ENCODE results near the gene COPRS. TPM values are rescaled to one million over a fixed set of nuclear protein-coding genes. Genes with fewer than 3 reads are reported as not detected.

Gene COPRS
- total RNA-seq, 1 experiment from 2014 or later = 37.5 TPM

DNA sequence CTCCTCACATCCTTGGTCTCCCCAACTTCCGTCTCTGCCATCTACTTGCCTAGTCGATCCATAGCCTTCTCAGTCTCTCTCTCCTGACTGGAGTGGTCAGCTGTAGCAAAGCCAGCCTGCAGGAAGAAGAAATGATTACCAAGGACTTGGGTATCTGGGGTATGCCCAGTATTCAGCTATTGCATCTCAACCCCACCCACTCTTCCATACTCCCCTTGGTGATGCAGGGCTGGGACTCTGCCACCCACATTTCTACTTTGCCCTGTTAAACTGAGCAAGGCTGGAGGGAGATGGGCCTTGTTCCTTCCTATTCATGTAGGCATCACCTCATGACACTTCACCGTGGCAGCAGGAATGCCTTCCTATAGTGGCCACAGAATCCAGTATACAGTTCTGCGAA, 2.3 kb downstream of the COPRS start:
- ChIA-PET CTCF (interaction anchor here (1.5 to 2.2 kb wide), 2 partner anchors 14 to 45 kb away, joined by 5 to 8 read pairs; partner anchors contain the start of gene UTP6), POLR2A (no interaction called here)
- Mint-ChIP-seq H3K27ac (no peak overlapping the region), H3K36me3 (peaks cover 14% of the 10 kb centered on the region), H3K4me3 (no peak overlapping the region), H3K4me1 (peaks cover 19% of the 10 kb centered on the region), H3K9me3 (no peaks in the 10 kb centered on the region), H3K27me3 (ENCODE audit: low read depth) (peaks cover 6% of the 10 kb centered on the region; the same call in 1 of the 2 replicates)
- no peak for ATAC-seq
- DNase-seq (ENCODE audit: low spot score) = no peak
- TF ChIP-seq ZNF138 (CRISPR knock-in tag; conservative IDR thresholded peaks at IDR 0.05) = no peak
- TF ChIP-seq, protein P1, sequence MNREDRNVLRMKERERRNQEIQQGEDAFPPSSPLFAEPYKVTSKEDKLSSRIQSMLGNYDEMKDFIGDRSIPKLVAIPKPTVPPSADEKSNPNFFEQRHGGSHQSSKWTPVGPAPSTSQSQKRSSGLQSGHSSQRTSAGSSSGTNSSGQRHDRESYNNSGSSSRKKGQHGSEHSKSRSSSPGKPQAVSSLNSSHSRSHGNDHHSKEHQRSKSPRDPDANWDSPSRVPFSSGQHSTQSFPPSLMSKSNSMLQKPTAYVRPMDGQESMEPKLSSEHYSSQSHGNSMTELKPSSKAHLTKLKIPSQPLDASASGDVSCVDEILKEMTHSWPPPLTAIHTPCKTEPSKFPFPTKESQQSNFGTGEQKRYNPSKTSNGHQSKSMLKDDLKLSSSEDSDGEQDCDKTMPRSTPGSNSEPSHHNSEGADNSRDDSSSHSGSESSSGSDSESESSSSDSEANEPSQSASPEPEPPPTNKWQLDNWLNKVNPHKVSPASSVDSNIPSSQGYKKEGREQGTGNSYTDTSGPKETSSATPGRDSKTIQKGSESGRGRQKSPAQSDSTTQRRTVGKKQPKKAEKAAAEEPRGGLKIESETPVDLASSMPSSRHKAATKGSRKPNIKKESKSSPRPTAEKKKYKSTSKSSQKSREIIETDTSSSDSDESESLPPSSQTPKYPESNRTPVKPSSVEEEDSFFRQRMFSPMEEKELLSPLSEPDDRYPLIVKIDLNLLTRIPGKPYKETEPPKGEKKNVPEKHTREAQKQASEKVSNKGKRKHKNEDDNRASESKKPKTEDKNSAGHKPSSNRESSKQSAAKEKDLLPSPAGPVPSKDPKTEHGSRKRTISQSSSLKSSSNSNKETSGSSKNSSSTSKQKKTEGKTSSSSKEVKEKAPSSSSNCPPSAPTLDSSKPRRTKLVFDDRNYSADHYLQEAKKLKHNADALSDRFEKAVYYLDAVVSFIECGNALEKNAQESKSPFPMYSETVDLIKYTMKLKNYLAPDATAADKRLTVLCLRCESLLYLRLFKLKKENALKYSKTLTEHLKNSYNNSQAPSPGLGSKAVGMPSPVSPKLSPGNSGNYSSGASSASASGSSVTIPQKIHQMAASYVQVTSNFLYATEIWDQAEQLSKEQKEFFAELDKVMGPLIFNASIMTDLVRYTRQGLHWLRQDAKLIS (CRISPR knock-in tag; IDR thresholded peaks at IDR 0.05; ENCODE audit: borderline replicate concordance) = no peak
- no peak for TF ChIP-seq MXD4 (CRISPR knock-in tag; IDR thresholded peaks at IDR 0.05; ENCODE audit: borderline replicate concordance)
- TF ChIP-seq, protein P2, sequence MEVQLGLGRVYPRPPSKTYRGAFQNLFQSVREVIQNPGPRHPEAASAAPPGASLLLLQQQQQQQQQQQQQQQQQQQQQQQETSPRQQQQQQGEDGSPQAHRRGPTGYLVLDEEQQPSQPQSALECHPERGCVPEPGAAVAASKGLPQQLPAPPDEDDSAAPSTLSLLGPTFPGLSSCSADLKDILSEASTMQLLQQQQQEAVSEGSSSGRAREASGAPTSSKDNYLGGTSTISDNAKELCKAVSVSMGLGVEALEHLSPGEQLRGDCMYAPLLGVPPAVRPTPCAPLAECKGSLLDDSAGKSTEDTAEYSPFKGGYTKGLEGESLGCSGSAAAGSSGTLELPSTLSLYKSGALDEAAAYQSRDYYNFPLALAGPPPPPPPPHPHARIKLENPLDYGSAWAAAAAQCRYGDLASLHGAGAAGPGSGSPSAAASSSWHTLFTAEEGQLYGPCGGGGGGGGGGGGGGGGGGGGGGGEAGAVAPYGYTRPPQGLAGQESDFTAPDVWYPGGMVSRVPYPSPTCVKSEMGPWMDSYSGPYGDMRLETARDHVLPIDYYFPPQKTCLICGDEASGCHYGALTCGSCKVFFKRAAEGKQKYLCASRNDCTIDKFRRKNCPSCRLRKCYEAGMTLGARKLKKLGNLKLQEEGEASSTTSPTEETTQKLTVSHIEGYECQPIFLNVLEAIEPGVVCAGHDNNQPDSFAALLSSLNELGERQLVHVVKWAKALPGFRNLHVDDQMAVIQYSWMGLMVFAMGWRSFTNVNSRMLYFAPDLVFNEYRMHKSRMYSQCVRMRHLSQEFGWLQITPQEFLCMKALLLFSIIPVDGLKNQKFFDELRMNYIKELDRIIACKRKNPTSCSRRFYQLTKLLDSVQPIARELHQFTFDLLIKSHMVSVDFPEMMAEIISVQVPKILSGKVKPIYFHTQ (CRISPR knock-in tag; IDR thresholded peaks at IDR 0.05) = no peak
- TF ChIP-seq, protein P3, sequence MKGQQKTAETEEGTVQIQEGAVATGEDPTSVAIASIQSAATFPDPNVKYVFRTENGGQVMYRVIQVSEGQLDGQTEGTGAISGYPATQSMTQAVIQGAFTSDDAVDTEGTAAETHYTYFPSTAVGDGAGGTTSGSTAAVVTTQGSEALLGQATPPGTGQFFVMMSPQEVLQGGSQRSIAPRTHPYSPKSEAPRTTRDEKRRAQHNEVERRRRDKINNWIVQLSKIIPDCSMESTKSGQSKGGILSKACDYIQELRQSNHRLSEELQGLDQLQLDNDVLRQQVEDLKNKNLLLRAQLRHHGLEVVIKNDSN (CRISPR knock-in tag; IDR thresholded peaks at IDR 0.05) = no peak
- TF ChIP-seq, protein P4, sequence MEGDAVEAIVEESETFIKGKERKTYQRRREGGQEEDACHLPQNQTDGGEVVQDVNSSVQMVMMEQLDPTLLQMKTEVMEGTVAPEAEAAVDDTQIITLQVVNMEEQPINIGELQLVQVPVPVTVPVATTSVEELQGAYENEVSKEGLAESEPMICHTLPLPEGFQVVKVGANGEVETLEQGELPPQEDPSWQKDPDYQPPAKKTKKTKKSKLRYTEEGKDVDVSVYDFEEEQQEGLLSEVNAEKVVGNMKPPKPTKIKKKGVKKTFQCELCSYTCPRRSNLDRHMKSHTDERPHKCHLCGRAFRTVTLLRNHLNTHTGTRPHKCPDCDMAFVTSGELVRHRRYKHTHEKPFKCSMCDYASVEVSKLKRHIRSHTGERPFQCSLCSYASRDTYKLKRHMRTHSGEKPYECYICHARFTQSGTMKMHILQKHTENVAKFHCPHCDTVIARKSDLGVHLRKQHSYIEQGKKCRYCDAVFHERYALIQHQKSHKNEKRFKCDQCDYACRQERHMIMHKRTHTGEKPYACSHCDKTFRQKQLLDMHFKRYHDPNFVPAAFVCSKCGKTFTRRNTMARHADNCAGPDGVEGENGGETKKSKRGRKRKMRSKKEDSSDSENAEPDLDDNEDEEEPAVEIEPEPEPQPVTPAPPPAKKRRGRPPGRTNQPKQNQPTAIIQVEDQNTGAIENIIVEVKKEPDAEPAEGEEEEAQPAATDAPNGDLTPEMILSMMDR (IDR thresholded peaks at IDR 0.05) = no peak
- TF ChIP-seq MYBL2 (CRISPR knock-in tag; IDR thresholded peaks at IDR 0.05) = no peak
- TF ChIP-seq ZNF396 (CRISPR knock-in tag; IDR thresholded peaks at IDR 0.05; ENCODE audit: borderline replicate concordance) = no peak
- no peak for TF ChIP-seq NFATC4 (CRISPR knock-in tag; IDR thresholded peaks at IDR 0.05)
- TF ChIP-seq ZNF263 (CRISPR knock-in tag; IDR thresholded peaks at IDR 0.05; ENCODE audit: low read depth) = no peak
- TF ChIP-seq, protein P5, sequence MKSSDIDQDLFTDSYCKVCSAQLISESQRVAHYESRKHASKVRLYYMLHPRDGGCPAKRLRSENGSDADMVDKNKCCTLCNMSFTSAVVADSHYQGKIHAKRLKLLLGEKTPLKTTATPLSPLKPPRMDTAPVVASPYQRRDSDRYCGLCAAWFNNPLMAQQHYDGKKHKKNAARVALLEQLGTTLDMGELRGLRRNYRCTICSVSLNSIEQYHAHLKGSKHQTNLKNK (CRISPR knock-in tag; IDR thresholded peaks at IDR 0.05) = no peak
- no peak for TF ChIP-seq ZBTB21 (CRISPR knock-in tag; IDR thresholded peaks at IDR 0.05; ENCODE audit: borderline replicate concordance)

DNA sequence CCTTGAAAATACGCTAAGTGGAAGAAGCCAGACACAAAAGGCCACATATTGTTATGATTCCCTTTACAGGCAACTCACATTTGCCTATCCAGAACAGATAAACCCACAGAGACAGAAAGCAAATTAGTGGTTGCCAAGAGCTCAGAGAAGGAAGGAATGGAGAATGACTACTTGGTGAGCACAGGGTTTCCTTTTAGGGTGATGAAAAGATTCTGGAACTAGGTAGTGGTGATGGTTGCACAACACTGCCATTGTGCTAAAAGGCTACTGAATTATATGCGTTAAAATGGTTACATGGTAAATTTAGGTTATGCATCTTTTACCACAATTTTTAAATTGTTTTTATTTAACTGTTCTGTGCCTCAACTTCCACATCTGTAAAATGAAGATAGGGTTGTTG, 4.4 kb downstream of the COPRS start:
- CTCF ChIA-PET = interaction anchor here (1.3 kb wide), 1 partner anchor 12 kb away, joined by 3 read pairs; no protein-coding TSS in a partner anchor
- peaks cover 16% of the 10 kb centered on the region for H3K4me1 Mint-ChIP-seq
- ATAC-seq (no peak), DNase-seq (ENCODE audit: low spot score) (no peak)
- no peak overlapping the region for H3K27ac Mint-ChIP-seq
- peaks cover 16% of the 10 kb centered on the region for H3K36me3 Mint-ChIP-seq
- H3K4me3 Mint-ChIP-seq = no peak overlapping the region
- H3K27me3 Mint-ChIP-seq (ENCODE audit: low read depth) = peaks cover 6% of the 10 kb centered on the region; the same call in 1 of the 2 replicates
- no peak for TF ChIP-seq NFATC4 (CRISPR knock-in tag; IDR thresholded peaks at IDR 0.05)
- POLR2A ChIA-PET = no interaction called here
- H3K9me3 Mint-ChIP-seq = no peaks in the 10 kb centered on the region
